NB4 (cell line): ENCODE measurements around the gene ZNF407.

ENCODE experiments used
- POLR2A ChIP-seq: IDR thresholded peaks from 2 replicates; pipeline ENCODE4 v1.6.1; 2011; ENCODE audit warnings: mild to moderate bottlenecking; ENCODE audit not compliant: insufficient read length; ENCODE audit errors: extremely low read depth
- TF ChIP-seq, protein P1 (sequence below): IDR thresholded peaks from one replicate; pipeline ENCODE4 v1.5.1; 2012; ENCODE audit warnings: low read depth, low read length

DNA sequence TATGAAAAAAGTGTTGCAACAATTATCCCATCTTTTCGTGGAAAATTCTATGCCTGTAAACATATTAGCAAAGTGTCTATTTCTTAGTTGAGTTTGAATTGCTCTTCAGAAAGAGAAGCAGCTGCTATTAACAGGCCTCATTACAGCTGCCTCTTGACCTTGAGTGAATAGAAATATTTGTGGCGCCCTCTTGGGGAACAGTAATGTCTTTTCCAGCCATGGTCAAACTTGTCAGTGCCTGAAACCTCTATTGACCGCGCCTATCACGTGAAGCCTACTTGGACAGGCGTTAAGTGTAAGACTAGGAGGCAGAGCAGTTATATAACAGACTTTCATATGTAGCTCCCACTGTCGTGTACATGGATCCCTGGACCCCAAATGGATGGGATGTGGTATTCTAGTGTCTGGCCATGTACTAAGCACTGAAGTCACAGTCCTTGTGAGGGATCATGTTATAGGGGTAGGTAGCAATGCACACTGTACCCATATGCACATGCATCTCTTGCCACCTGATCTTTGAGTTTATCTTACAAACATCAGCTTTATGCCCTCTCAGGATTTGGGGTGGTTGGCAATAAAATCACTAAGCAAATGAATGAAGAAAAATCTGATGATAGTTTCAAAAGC is 366.3 kb downstream of the ZNF407 start:
- TF ChIP-seq, protein P1, sequence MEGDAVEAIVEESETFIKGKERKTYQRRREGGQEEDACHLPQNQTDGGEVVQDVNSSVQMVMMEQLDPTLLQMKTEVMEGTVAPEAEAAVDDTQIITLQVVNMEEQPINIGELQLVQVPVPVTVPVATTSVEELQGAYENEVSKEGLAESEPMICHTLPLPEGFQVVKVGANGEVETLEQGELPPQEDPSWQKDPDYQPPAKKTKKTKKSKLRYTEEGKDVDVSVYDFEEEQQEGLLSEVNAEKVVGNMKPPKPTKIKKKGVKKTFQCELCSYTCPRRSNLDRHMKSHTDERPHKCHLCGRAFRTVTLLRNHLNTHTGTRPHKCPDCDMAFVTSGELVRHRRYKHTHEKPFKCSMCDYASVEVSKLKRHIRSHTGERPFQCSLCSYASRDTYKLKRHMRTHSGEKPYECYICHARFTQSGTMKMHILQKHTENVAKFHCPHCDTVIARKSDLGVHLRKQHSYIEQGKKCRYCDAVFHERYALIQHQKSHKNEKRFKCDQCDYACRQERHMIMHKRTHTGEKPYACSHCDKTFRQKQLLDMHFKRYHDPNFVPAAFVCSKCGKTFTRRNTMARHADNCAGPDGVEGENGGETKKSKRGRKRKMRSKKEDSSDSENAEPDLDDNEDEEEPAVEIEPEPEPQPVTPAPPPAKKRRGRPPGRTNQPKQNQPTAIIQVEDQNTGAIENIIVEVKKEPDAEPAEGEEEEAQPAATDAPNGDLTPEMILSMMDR, result peak; percentile 31
- no peak for TF ChIP-seq POLR2A
